Progenitor cell of endocrine pancreas (in vitro differentiated cells): Measurements from ENCODE around the gene HGFAC. TPM values are rescaled to one million over a fixed set of nuclear protein-coding genes. Genes with fewer than 3 reads are reported as not detected.

Experiments
- DNase-seq: peaks from one replicate; pipeline ENCODE4 v3.0.0; 2021; ENCODE audit warnings: low spot score; ENCODE audit not compliant: unreplicated experiment
- H3K27ac Mint-ChIP-seq: 2 replicates; pipeline ENCODE4 v1.8.0; 2021; ENCODE audit warnings: mild to moderate bottlenecking, moderate library complexity, mixed read lengths
- H3K27me3 Mint-ChIP-seq: 2 replicates; pipeline ENCODE4 v1.8.0; 2021; ENCODE audit warnings: mixed read lengths
- H3K36me3 Mint-ChIP-seq: 2 replicates; pipeline ENCODE4 v1.8.0; 2022; ENCODE audit warnings: mixed read lengths; ENCODE audit not compliant: insufficient read depth
- H3K4me1 Mint-ChIP-seq: 2 replicates; pipeline ENCODE4 v1.8.0; 2021; ENCODE audit warnings: low read depth, mixed read lengths
- H3K4me3 Mint-ChIP-seq: 2 replicates; pipeline ENCODE4 v1.8.0; 2021; ENCODE audit warnings: low read depth, mild to moderate bottlenecking, moderate library complexity, mixed read lengths
- H3K9me3 Mint-ChIP-seq: 2 replicates; pipeline ENCODE4 v1.8.0; 2021; ENCODE audit warnings: low read depth, mixed read lengths
- CTCF ChIP-seq: fragments of 200-600 bp; sonication (generic); IDR thresholded peaks from one replicate; pipeline ENCODE4 v1.5.0; 2021; ENCODE audit warnings: antibody characterized with exemption, mild to moderate bottlenecking; ENCODE audit not compliant: unreplicated experiment
- total RNA-seq: library from RNA; stranded (reverse); gene quantifications from 2 replicates; pipeline ENCODE4 v1.2.1, GENCODE V29; 2021

HGFAC gene
- total RNA-seq, 1 donor from 2014 or later, result 7.5 TPM

- no peak overlapping the region for H3K27ac Mint-ChIP-seq
- no peaks in the 10 kb centered on the region for H3K9me3 Mint-ChIP-seq
- H3K4me1 Mint-ChIP-seq, result peaks cover 2% of the 10 kb centered on the region
- TF ChIP-seq CTCF, result no peak
- no peak for DNase-seq
- no peak overlapping the region for H3K4me3 Mint-ChIP-seq
- H3K27me3 Mint-ChIP-seq, result no peaks in the 10 kb centered on the region
- no peaks in the 10 kb centered on the region for H3K36me3 Mint-ChIP-seq
Measured at GRCh38 chr4:3444351-3445110, 2.8 kb downstream of the HGFAC start.

GRCh38 chr4:3445111-3445820 lies 3.5 kb downstream of the HGFAC start:
- no peak for DNase-seq
- Mint-ChIP-seq H3K4me3 (no peak overlapping the region), H3K27me3 (no peaks in the 10 kb centered on the region), H3K36me3 (no peaks in the 10 kb centered on the region), H3K9me3 (no peaks in the 10 kb centered on the region), H3K27ac (no peak overlapping the region), H3K4me1 (peaks cover 2% of the 10 kb centered on the region)
- TF ChIP-seq CTCF, result no peak

GRCh38 chr4:3445829-3446545 lies 4.2 kb downstream of the HGFAC start:
- Mint-ChIP-seq H3K4me1 (peaks cover 2% of the 10 kb centered on the region), H3K9me3 (no peaks in the 10 kb centered on the region), H3K27me3 (no peaks in the 10 kb centered on the region), H3K36me3 (no peaks in the 10 kb centered on the region), H3K4me3 (no peak overlapping the region), H3K27ac (no peak overlapping the region)
- TF ChIP-seq CTCF, result no peak
- DNase-seq, result no peak

GRCh38 chr4:3446631-3447320 lies 5.0 kb downstream of the HGFAC start:
- H3K36me3 Mint-ChIP-seq, result no peaks in the 10 kb centered on the region
- no peak overlapping the region for H3K27ac Mint-ChIP-seq
- no peaks in the 10 kb centered on the region for H3K4me1 Mint-ChIP-seq
- H3K9me3 Mint-ChIP-seq, result no peaks in the 10 kb centered on the region
- no peak for TF ChIP-seq CTCF
- H3K27me3 Mint-ChIP-seq, result no peaks in the 10 kb centered on the region
- no peak overlapping the region for H3K4me3 Mint-ChIP-seq
- DNase-seq, result no peak
